GM12872 (cell line): ENCODE data around the gene DISC1.

ENCODE experiments used
- TF ChIP-seq, protein P1 (sequence below): IDR thresholded peaks from 3 replicates; pipeline ENCODE4 v1.5.1; 2011; ENCODE audit warnings: low read depth, mild to moderate bottlenecking, low read length, moderate library complexity; ENCODE audit not compliant: insufficient read depth

The DISC1 gene

DNA sequence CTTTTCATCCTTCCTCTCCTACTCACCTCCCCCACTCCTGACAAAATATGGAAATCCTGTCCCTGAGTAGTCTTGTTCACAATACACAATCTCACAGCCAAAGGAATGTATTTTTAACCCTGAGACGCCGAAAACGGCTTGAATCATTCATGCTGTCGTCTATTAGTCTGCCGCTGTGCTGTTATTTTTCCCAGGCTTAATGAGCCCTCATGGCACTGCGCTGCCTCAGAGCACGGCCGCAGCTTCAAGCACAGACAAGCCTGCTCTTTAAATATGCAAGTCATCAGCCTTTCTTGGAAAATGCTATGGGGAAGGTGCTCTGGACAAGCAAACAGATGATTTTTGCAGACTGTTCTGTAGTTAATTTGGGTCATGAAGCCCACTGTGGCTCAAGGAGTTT lies 302.7 kb downstream of the DISC1 start:
- TF ChIP-seq, protein P1, sequence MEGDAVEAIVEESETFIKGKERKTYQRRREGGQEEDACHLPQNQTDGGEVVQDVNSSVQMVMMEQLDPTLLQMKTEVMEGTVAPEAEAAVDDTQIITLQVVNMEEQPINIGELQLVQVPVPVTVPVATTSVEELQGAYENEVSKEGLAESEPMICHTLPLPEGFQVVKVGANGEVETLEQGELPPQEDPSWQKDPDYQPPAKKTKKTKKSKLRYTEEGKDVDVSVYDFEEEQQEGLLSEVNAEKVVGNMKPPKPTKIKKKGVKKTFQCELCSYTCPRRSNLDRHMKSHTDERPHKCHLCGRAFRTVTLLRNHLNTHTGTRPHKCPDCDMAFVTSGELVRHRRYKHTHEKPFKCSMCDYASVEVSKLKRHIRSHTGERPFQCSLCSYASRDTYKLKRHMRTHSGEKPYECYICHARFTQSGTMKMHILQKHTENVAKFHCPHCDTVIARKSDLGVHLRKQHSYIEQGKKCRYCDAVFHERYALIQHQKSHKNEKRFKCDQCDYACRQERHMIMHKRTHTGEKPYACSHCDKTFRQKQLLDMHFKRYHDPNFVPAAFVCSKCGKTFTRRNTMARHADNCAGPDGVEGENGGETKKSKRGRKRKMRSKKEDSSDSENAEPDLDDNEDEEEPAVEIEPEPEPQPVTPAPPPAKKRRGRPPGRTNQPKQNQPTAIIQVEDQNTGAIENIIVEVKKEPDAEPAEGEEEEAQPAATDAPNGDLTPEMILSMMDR = no peak

DNA sequence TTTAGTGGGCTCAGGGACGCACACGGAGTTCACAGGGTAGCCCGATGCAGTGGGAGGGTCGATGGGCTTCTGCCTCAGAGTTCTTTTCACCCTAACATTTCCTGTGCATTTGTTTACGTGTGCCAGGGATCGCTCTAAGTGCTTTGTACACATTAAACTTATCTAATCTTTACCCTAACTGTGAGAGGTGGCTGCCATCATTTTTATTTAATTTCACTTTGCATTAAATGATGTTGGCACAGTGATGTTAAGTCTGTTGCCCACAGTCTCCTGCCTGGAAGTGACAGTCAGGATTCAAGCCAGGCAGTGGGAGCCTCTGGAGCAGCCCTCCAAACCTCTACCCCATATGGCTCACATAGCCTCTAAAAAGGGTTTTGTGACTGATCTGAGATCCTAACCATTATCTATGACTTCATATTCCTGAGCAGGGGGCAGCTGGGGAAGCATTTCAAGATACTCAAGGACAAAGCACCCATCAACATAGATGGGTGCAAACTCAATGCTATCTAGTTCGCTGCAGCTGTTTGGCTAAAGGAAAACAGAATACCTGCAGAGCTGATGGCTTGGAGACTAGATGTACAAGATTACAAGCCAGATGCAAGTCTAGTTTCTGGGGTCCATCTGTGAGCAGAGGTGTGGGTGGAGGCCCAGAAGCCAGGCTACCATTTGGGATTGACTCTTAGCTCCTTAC lies 303.8 kb downstream of the DISC1 start:
- TF ChIP-seq, protein P1 = no peak

DNA sequence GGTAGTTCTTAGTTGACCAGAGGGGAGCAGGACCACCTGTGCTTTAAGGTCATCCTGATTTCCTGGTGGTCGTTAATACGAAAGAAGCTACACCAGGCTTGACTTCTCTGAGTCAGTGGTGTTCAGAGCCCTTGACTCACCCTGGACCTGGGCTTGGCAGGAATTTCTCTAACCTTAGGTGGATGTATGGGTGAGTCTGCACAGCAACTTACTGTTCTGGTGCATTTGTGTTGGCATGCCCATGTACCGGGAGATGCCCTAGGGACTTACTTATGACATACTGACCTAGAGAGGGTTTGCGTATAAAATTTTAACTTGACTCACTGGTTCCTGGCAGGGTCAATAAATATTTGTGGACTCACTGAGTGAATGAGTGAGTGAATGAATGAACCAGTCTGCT lies 304.6 kb downstream of the DISC1 start:
- TF ChIP-seq, protein P1 = no peak

DNA sequence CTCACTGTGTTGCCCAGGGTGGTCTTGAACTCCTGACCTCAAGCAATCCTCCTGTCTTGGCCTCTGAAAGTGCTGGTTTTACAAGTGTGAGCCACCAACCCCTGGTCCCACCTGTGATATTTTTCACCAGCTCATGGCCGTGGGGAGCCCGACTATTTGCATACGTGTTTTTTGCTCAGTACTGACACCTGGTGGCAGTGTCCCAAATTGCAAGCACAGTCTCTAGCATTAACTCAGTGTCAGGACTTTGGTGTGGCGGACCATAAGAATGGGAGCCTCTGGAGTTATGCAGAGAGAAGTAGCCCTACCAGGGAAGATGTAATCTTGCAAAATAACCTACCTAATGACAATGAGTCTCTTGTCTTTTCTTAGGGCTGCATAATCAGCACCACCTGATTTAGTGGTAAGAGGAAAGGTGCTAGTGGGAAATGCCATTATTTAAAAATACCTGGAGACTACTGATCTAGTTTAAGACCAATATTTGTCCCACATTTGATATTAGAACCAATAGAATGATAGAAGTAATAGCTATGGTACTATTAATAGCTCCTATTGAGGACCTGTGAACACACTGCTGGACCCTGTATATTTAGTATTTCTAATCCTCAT lies 305.4 kb downstream of the DISC1 start:
- TF ChIP-seq, protein P1 = peak; percentile 65

DNA sequence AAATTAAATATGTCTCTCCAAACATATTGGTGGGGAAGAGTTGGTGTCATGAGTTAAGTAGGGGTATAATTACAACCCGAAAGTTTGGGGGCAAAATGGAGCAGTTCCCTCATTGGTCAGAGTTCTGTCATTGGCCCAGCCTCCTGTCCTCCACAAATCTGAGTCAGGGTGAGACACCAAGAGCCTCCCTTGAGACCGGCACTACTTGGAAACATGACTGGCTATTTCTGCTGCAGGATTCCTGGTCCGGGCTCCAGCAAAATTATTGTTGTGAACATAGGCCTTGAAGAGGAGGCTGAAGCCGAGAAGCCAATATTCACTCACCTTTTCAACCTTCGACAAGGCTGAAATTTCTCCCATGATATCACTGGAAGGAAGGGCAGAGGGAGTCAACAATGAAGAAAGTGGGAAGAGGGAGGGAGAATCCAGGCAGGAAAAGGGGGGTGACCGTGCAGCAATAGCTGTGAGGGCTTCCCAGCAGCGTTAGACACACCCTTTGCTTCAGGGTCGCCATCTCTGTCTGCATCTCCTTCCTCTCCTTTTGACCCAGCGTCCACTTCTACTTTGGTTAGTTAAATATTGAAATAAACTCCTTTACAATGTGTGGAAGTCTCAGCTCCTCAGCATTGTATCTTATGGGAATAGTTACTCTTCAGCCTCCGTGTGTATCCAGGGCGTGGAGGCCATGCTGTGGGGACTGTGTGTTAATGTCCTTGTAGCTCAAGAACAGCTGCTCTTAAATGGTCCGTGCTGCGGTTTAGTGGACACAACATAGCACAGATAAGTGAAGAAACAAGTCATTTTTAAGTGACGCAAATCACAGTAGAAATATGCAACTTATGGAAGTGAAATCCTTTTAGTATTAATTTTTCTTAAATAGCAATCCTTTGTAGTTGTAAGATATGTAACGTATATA lies 307.4 kb downstream of the DISC1 start:
- TF ChIP-seq, protein P1 = no peak

DNA sequence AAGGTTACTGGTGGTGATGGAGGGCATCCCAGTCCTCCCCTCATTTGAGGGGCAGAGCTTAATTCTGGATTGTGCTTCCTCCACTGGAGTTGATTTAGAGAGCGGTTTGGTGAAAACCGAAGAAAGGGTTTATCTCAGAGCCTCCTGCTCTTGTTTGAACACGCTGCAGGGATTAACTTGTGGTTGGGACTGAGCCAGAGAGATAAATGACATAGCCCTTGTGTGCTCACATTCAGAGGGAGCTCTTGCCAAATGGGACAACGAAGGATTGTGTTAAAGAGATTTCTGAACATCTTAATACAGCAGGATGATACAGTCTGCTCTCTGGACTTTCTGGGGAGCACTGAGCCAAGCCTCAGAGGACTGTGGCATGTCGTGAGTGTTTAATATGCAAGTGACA lies 308.2 kb downstream of the DISC1 start:
- TF ChIP-seq, protein P1 = no peak

DNA sequence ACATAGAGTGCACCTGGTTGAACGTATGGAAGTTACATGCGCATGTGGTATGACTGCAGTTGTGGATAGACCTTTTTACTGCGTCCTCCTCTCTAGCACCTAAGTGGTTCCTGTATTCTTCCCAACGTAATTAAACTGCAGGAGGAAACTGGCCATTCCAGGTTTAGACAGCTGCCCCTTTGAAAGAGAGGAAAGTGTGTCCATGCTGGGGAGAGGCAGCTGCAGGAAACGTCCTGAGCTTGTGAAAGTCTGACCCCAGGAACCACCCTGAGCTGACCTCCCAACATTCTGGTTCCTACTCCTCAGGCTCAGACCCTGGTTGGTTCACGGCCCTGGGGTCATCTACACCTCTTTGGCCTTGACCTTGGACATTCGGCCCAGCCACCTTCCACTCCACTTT lies 309.3 kb downstream of the DISC1 start:
- TF ChIP-seq, protein P1 = no peak
